SW 1271 (cell line): ENCODE measurements around the gene ARHGAP8.
A peak's percentile ranks its signal among the peaks of the same experiment; 100 is the strongest.

Experiments
- DNase-seq, 2 experiments: peaks; one replicate each; lab custom pipeline; 2025; lab: John Stamatoyannopoulos, UW

The ARHGAP8 gene

DNA sequence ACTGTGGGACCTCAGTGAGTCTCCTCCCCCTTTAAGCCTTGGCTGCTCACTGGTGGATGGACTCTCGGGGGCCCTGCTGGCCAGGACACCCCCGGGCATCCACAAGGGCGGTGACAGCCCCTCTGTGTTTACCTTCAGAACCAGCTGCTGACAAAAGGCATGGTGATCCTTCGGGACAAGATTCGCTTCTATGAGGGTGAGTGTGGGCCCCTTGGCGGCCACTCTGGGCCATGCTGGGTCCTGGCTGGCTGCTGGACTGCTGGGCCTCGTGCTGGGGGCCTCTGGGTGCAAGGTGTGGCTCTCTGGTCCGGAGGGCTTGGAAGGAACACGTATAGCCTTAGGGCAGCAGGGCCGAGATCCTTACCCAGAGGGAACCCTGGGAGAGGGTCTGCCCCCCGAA is 25.9 kb upstream of the ARHGAP8 start:
- no peak for DNase-seq

DNA sequence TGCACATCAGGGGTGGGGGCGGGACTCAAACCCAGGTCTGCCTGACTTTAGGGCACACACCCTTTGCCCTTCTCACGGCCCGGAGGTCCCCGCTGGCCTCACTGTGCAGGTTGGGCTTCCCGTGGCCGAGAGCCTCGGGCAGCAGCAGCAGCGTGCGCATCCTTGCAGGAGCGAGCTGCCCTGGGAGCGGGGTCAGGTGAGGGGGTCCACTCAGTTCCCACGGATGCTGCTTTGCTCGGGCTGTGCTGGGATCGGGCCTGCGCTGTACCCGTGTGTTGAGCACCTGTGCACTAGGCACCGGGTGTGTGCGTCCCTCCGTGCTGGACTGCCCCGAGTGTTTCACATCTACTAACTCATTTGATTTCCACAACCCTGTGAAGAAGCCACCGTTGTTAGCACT is 25.2 kb upstream of the ARHGAP8 start:
- no peak for DNase-seq

DNA sequence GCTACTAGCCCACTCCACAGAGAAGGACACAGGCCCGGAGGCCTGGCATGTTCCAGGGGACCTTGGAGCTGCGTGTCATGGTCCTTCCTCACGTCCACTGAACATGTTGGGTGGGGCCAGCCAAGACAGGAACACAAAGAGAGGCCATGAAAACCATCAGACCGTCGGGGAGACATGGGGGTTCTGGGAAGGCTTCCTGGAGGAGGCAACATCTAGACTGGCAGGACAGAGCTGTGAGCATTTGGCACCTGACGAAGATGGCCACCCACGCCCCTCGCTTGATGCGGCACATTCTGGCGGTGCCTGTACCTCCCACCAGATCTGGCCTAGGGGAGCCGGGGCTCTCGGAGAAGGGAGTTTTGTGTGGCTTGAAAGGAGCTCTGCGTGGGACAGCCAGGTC is 24.7 kb upstream of the ARHGAP8 start:
- DNase-seq = no peak

DNA sequence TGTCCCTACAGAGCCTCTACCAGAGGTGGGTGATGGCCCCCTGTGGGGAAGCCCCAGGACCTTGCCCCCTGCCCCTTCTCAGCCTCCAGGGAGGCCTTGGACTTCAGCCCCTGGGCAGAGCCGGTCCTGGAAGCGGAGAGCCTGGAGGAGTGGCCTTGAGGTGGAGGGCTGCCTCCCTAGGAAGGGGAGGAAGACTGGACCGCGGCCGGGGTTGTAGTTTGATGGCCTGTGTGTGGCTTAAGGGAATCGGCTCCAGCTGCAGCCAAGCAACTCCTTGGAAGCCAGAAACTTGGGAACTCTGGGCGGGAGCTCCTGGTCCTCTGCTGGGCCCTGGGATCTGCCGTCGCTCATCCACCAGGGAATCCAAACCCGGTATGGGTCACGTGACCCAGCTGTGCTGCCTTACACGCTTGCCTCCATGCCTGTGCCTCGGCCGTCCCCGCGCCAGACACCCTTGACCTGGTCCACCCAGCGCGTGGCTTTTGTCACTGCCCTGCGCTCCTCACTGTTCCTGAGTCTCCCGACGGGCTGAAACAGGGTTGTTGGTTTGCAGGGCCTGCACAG is 23.5 kb upstream of the ARHGAP8 start:
- DNase-seq = no peak

DNA sequence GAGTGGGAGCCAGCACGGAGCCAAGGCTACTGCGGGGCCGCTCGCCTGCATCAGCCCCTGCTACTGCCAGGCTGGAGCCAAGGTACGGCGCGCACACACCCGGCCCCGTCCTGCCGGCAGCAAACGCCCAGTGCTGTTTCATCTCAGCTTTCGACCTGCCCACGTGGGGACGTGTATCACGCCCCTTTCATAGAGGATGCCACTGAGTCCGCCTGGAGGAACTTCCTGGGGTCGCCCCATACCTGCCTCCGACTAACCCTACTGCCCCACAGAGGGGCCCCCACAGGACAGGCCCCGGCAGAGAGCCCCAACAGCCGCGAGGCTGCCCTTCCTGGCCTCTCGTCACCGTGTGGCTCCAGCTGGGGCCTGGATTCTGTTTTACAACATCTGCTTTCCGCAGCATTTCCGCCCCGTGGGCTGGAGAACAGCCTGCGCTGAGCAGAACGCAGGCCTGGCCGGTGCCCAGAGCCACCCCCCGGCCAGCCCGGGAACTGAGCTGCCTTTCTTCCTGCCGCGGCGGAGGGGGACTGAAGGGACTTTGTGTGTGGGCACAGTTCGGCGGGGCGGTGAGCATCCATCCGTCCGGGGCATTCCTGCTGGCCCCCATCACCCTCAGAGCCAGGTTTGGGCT is 22.9 kb upstream of the ARHGAP8 start:
- no peak for DNase-seq

DNA sequence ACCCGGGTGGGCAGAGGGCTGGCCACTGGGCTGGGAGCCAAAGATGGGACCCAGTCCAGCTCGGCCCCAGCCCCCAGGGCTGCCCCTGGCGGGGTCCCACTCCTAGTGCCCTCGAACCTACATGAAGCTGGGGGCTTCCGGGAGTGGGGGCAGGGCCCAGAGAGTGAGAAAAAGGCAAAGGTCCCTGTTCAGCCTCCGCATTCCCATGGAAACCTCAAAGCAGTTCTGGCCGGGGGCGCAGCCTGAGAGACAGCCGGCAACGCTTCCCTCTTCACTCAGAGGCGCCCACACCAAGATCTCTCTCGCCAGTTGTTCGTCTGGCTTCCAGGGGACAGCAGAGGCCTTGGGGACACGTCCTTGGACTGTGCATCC is 22.4 kb upstream of the ARHGAP8 start:
- DNase-seq = no peak

DNA sequence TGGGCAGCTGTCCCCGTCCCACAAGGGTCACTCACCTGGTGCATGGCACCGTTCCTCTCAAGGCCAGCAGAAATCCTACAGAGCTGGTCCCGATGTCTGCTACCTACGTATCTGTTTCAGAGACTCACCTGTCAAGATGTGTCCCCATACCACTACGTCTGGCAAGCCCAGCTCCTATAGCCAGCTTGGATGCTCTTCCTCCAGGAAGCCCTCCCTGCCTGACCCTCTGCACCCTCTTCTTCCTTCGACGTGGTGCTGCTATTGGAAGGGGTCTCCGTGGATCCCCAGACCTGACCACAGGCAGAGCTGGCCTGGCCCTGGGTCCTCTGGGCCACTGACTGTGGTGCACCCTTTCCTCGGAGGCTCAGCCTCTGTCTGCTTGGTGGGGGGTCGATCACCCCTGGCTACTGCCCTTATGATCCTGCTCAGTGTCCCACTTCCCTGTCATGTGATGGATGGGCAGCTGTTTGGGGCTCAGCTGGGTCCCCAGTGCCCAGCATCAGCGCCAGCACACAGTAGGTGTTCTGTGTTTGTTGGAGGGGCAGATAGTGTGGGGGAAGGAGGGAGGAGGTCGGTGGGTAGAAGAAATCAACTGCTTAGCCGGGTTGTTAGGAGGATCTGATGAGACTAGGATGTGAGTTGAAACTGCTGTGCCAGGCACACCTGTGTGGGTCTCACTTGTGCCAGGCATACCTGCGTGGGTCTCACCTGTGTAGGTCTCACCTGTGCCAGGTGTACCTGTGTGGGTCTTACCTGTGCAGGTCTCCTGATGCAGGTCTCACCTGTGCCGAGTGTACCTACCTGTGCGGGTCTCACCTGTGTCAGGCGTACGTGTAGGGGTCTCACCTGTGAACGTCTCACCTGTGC is 21.7 kb upstream of the ARHGAP8 start:
- no peak for DNase-seq

DNA sequence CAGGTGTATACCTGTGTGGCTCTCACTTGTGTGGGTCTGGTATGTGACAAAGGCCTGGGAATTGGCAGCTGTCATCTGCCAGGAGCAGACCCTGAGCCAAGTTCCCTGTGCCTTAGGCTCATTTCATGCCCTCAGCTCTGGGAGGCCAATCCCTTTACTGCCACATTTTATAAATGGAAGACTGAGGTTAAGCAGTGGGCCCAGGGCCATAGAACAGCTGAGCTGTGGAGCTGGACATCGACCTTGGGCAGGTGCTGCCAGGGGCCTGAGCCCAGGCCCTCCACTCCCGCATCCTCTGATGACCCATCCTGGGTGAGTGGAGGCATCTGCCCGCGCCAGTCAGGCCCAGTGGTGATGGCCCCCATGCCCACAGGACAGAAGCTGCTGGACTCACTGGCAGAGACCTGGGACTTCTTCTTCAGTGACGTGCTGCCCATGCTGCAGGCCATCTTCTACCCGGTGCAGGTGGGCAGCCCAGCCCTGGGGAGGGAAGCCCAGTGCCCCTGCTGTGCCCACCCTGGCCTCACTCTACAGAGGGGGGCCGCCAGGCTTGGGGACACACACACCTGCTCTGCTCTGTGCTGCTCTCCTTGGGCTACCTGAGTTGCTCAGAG is 20.9 kb upstream of the ARHGAP8 start:
- DNase-seq = no peak

DNA sequence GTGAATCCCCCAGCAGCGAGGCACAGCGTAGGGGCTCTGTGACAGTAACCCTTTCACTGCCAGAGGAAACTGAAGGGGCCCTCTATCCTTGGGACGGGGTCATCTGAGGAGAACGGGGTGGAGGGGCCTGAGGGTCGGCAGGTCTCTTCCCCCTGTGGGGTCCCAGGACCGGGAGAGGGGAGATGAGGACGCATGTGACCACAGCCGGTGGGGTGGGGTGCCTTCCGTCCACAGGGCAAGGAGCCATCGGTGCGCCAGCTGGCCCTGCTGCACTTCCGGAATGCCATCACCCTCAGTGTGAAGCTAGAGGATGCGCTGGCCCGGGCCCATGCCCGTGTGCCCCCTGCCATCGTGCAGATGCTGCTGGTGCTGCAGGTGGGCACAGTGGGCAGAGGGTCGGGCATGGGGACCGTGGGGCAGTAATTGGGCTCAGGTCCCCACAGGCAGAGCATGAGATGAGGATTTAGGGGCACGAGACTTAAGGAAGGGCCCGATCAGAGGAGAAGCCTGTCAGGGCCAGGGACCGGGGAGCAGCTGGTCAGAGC is 20.3 kb upstream of the ARHGAP8 start:
- no peak for DNase-seq

DNA sequence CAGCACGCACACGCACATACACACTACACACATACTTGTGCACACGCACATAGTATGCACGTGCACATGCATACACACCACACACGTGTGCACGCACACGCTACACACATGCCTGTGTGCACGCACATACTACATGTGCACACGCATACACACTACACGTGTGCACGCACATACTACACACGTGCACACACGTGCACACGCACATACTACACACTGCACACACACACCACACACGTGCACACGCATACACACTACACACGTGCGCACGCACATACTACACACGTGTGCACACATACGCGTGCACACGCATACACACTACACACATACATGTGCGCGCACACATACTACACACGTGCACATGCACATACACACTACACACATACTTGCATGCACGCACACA is 19.7 kb upstream of the ARHGAP8 start:
- no peak for DNase-seq

DNA sequence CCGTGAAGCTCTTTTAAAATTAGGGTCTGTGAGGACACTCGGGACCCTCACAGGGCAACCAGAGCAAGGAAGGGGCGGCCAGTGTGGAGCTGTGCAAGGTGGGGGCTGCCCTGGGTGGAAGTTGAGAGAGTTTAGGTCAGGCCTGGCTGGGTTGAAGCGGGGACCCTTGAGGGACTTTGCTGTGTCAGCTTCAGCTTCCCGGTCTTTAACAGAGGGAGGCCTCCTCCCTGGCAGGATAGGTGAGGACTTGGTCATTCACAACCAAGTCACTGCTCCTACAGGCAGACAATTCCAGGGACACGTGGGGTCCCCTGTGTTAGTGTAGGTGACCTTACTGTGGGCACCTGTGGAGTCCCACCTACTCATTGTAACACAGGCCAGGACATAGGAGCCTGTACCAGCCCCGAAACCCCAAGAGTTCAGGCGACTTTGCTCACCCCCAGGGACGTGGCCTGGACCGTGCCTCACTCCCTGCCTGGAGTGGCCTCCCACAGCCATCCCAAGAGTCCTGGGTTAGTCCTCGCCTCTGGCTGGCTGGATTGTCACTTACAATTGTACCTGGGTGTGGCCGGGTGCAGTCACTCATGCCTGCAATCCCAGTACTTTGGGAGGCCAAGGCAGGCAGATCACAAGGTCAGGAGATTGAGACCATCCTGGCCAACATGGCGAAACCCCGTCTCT is 18.8 kb upstream of the ARHGAP8 start:
- no peak for DNase-seq

DNA sequence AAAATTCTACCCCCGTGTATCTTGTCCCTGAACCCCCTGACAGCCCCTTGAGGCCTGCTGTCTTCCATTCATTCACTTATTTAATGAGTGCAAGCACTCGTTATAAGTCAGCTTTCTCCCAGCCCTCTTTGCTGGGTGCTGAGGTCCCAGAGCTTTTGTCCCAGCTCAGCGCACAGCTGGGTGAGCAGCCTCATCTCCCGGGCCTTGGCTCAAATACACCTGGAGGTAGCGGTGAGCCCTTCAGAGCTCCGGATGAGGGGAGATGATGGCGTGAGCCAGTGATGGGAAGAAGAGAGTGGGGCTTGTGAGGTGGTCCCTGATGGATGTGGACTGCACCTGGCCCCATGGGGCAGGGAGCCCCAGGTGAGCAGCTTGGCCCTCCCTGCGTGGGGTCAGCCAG is 18.1 kb upstream of the ARHGAP8 start:
- DNase-seq = no peak

DNA sequence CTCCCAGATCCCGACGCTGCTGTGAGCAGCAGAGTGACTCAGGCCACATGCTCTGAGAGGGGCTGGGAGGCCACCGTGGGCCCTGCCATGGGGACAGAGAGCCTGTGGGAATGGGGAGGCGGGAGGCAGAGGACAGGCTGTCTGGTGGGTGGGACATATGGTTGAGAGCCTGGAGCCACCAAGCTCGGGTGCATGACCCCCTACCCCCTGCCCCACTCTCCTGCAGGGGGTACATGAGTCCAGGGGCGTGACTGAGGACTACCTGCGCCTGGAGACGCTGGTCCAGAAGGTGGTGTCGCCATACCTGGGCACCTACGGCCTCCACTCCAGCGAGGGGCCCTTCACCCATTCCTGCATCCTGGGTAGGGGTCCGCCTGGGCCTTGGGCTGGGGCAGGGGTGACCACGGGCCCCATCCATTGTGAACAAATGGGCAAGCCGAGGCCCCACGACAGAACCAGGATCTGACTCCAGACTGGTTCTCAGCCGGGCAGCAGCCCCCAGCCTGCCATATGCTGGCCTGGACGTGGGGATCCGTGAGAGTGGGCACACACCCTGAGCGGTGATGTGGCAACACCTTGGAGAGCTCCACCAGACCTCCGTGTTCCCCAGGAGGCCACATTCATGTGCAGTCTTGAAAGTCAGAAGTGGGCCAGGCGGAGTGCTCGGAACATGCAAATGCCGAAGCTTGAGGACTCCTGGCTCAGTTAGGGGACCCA is 17.4 kb upstream of the ARHGAP8 start:
- no peak for DNase-seq

DNA sequence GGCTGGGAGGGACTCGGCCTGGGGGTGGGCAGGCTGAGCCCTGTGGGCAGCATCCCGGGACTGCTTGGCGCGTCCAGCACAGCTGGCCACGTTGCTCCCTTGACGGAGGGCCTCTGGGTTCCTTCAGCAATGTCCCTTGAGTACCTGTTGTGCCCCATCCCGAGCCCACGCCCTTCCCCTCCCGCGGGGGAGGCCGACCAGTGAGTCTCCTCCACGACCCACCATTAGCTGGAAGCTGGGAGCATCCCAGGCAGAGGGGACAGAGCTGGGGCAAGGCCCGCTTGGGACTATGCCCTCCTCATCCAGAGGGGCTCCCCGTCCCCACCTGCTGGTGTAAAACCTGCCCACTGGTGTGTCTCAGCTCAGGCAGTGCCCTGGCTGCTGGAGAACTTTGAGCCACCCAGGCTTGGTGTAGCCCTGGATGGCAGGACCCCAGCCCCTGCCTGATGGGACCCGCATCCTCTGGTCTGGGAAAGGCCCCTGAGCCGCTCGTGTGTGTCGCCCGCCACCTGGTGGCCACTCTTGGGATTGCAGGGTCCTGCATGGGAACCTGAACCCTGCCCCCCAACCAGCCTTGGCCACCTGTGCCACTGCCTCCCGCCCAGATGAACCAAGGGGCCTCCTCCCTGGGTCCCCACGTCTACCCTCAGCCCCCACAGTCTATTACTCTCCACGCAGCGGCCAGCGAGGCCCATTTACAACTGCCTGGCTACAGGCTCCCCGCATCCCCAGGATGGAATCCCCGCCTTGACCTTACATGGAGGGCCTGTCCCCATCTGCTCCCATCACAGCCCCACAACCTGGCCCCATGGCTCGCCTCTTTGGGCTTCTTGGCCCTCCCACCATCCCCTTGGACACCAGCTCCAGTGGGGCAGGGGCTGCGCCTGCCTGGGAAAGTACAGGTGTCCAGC is 16.6 kb upstream of the ARHGAP8 start:
- peak in 1 of 2 experiments; percentile 23 for DNase-seq

DNA sequence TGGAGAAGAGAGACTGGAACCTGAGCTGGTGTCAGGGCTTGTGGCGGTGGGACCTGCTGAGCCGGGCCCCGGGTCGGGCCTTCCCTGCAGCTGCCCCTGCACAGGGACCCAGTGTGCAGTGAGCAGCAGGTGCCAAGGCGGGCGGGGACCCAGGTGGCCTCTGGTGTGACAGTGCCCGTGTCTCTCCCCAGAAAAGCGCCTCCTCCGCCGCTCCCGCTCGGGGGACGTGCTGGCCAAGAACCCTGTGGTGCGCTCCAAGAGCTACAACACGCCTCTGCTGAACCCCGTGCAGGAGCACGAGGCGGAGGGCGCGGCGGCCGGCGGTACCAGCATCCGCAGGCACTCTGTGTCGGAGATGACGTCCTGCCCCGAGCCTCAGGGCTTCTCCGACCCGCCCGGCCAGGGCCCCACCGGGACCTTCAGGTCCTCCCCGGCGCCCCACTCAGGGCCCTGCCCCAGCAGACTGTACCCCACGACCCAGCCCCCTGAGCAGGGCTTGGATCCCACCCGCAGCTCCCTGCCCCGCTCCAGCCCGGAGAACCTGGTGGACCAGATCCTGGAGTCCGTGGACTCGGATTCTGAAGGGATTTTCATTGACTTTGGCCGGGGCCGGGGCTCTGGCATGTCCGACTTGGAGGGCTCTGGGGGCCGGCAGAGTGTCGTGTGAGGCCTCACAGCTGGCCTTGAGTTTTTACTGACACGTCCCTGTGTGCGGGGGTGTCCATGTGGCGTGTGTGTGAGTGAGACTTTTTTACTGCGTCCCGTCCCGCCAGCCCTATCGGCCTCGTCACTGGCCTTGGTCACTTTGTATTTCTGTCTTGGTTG is 15.6 kb upstream of the ARHGAP8 start:
- no peak for DNase-seq

DNA sequence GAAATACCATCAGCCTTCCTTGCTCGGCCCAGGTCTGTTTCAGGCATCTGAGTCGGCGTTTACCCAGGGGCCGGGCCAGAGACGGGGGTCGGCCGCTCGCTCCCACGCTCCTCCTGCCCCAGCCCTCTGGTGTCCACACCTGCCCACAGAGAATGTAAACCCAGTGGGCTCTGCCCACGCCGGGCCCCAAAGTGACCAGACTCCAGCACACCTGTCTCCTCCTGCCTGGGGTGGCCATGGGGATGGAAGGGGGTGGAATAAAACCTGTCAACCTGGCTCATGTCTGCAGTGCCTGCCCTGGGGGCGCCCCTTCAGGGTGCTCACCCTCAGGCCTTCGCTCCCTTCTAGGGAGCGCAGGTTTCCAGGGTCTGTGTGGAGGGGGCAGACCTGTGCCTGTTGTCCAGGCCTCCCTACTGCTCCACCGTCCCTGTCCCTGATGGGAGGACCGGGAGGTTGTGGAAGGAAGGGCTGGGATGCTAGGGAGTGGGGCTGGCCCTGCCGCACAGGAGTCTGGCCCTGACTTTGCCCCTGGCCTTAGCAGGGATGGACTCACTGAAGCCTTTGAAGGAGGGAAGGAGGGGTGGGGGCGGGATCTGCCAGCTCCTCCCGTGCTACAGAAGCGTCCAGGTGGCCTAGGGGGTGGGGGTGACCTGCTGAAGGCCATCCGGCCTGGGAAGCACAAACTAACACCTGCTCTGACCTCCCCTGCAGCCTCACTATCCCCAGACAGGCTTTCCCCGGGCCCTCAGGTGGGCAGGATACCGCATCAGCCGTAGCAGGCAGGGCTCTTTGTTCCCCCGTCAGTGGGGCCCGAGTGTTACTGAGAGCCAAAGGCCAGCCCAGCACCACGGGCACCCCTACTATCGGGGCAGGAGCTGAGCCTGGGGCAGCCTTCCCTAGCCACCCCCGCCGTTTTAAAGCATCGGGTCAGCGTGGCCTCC is 14.7 kb upstream of the ARHGAP8 start:
- no peak for DNase-seq

DNA sequence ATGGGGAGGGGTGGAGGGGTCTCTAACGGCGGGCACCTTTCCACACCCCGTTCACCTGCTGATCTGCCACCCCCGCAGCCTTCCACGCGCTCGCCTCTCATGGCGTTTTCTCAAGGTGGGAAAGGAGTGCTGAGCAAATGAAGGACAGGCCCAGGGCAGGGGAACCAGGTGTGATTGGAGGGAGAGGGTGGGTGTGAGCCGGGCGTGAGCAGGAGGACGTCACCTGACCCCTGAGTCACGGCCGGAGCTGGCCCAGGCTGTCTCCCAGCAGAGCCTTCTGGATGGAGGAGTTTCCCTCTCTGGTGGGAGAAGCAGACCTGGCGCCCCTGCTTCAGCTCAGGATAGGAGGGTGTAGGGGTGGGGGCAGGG is 14.0 kb upstream of the ARHGAP8 start:
- DNase-seq = no peak

DNA sequence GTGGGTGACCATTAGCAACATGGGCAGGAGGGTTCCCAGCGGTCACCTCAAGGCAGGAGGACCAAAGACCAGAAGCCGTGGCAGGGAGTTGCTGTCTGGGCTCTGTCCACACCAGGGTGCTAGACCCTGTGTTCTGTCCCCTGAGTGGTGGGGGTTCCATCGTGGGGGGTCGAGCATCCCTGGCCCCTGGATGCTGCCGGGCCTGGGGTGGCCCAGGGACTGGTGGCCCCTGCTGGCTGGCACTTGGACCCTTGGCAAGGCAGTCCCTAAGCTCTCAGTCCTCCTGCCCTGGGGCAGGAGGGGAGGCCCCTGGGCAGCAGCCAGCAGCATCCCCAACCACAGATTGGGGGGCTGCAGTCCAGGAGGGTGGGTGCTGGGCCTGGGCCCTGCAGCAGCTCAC is 13.4 kb upstream of the ARHGAP8 start:
- DNase-seq = no peak
